ENCODE results near the gene LRRC8B.
"Not testable (repeated sequence)": the region's sequence is repeated elsewhere in the genome, so short reads cannot be mapped to it uniquely, and the experiment has no call there.

LRRC8B gene

GRCh38 chr1:89503690-89504089, 20.9 kb upstream of the LRRC8B start:
- in situ Hi-C loops (cut with HindIII; ENCODE audit: low sequenced_read_pairs) = no loop called here
- no peak for DNase-seq (ENCODE audit: low read depth, low spot score)
- no peak overlapping the region for H3K4me3 ChIP-seq (ENCODE audit: low read depth, low read length)
- no peak for TF ChIP-seq CTCF (IDR thresholded peaks at IDR 0.05; ENCODE audit: low read depth, low read length)

DNA sequence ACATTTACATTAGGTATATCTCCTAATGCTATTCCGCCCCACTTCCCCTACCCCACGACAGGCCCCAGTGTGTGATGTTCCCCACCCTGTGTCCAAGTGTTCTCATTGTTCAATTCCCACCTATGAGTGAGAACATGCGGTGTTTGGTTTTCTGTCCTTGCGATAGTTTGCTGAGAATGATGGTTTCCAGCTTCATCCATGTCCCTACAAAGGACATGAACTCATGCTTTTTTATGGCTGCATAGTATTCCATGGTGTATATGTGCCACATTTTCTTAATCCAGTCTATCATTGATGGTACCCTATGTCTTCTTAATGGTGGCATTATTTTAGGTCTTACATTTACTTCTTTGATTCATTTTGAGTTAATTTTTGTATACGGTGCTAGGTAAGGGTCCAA, 14.6 kb upstream of the LRRC8B start:
- DNase-seq (ENCODE audit: low read depth, low spot score); in situ Hi-C loops (cut with HindIII; ENCODE audit: low sequenced_read_pairs); H3K4me3 ChIP-seq (ENCODE audit: low read depth, low read length): not testable (repeated sequence)

- in situ Hi-C loops (cut with HindIII; ENCODE audit: low sequenced_read_pairs) = no loop called here
- H3K4me3 ChIP-seq (ENCODE audit: low read depth, low read length) = no peak overlapping the region
- no peak for DNase-seq (ENCODE audit: low read depth, low spot score)
- no peak for TF ChIP-seq CTCF (IDR thresholded peaks at IDR 0.05; ENCODE audit: low read depth, low read length)
Measured at GRCh38 chr1:89512996-89513720, 11.5 kb upstream of the LRRC8B start.

GRCh38 chr1:89516055-89516454, 8.6 kb upstream of the LRRC8B start:
- in situ Hi-C loops (cut with HindIII; ENCODE audit: low sequenced_read_pairs) = no loop called here
- no peak overlapping the region for H3K4me3 ChIP-seq (ENCODE audit: low read depth, low read length)
- no peak for TF ChIP-seq CTCF (IDR thresholded peaks at IDR 0.05; ENCODE audit: low read depth, low read length)
- DNase-seq (ENCODE audit: low read depth, low spot score) = peak; percentile 68

DNA sequence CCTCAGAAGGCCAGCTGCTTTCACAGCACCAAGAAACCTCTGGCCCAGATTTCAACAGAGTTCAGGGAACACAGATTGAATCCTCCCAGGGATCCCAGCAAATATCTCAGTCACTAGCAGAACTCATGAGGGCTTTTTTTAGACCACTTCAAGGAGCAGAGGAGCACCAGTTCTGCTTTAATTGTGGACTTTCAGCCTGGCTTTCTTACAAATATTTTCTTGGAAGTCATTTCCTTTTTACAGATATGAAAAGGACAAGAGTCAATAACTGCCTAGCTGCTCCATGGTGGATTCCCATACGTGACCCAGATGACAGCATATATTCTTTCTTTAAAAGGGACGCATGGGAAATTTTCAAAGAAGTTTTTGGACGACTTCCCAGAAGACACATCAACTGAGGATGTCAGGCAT, 6.4 kb upstream of the LRRC8B start:
- in situ Hi-C loops (cut with HindIII; ENCODE audit: low sequenced_read_pairs) = no loop called here
- peak; percentile 24 for DNase-seq (ENCODE audit: low read depth, low spot score)
- no peak for TF ChIP-seq CTCF (IDR thresholded peaks at IDR 0.05; ENCODE audit: low read depth, low read length)
- H3K4me3 ChIP-seq (ENCODE audit: low read depth, low read length) = no peak overlapping the region

DNA sequence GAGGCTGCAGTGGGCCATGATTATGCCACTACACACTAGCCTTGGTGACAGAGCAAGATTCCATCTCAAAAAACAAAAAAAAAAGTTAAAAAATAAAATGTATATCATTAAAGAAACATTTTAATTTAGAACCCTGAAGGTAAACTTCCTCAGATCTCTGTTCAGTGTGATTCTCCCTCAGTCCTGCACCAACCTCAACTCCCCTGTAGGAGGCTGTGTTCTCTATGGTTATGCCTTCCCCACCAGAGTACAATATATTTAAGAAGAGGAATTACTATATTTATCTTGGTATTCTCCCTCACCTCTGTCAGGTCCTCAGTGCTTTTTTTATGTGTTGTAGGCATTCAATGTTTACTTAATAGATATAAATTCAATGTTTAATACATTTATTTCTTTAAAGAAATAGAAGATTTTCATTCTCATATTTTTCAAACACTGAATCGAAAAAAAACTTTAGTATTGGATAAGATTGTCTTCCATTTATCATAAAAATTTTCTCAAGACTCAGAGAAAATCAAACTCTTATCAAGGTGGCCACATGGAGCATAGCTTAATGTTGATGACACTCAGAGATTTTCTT, 4.8 kb upstream of the LRRC8B start:
- in situ Hi-C loops (cut with HindIII; ENCODE audit: low sequenced_read_pairs) = no loop called here
- H3K4me3 ChIP-seq (ENCODE audit: low read depth, low read length) = no peak overlapping the region
- peak; percentile 75 for TF ChIP-seq CTCF (IDR thresholded peaks at IDR 0.05; ENCODE audit: low read depth, low read length)
- DNase-seq (ENCODE audit: low read depth, low spot score) = peak; percentile 43

DNA sequence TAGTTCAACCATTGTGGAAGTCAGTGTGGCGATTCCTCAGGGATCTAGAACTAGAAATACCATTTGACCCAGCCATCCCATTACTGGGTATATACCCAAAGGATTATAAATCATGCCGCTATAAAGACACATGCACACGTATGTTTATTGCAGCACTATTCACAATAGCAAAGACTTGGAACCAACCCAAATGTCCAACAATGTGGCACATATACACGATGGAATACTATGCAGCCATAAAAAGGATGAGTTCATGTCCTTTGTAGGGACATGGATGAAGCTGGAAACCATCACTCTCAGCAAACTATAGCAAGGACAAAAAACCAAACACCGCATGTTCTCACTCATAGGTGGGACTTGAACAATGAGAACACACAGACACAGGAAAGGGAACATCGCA, 2.7 kb upstream of the LRRC8B start:
- in situ Hi-C loops (cut with HindIII; ENCODE audit: low sequenced_read_pairs); H3K4me3 ChIP-seq (ENCODE audit: low read depth, low read length); DNase-seq (ENCODE audit: low read depth, low spot score): not testable (repeated sequence)

Measured in astrocyte of the spinal cord (primary cell).